Right lung (tissue), 10 donors: ENCODE data around the gene KCNJ6. TPM values are rescaled to one million over a fixed set of nuclear protein-coding genes. Genes with fewer than 3 reads are reported as not detected.
"Not testable (repeated sequence)": the region's sequence is repeated elsewhere in the genome, so short reads cannot be mapped to it uniquely, and the experiment has no call there.

Experiments
- DNase-seq, 2 donors: peaks; one replicate each; pipeline ENCODE4 v3.0.0-alpha.2; 2013
- long read RNA-seq, 8 donors: transcript quantifications; one replicate each; lab custom pipeline, GENCODE V29; 2026
- polyA plus RNA-seq, 5 donors: library from polyadenylated mRNA; unstranded; fragments of 120-200 nt; gene quantifications; one replicate each; pipeline versions ENCODE4 v1.2.1 to v1.2.3, GENCODE V29; 2013; ENCODE audit warnings: inconsistent platforms in 1 of 5, low replicate concordance in 1 of 5; ENCODE audit not compliant: insufficient read length in 5 of 5, insufficient read depth in 1 of 5

KCNJ6 gene, protein sequence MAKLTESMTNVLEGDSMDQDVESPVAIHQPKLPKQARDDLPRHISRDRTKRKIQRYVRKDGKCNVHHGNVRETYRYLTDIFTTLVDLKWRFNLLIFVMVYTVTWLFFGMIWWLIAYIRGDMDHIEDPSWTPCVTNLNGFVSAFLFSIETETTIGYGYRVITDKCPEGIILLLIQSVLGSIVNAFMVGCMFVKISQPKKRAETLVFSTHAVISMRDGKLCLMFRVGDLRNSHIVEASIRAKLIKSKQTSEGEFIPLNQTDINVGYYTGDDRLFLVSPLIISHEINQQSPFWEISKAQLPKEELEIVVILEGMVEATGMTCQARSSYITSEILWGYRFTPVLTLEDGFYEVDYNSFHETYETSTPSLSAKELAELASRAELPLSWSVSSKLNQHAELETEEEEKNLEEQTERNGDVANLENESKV
- polyA plus RNA-seq, result under 1 TPM; 0.14 to 0.32 (median 0.18) TPM
- long read RNA-seq, donor 1, result 0 reads
- long read RNA-seq, donor 2, result 0 reads
- long read RNA-seq, donor 3, result 0 reads
- long read RNA-seq, donor 4, result 0 reads
- long read RNA-seq, donor 5, result 0 reads
- long read RNA-seq, donor 6, result 0 reads
- long read RNA-seq, donor 7, result 0 reads
- long read RNA-seq, donor 8, result 0 reads

DNA sequence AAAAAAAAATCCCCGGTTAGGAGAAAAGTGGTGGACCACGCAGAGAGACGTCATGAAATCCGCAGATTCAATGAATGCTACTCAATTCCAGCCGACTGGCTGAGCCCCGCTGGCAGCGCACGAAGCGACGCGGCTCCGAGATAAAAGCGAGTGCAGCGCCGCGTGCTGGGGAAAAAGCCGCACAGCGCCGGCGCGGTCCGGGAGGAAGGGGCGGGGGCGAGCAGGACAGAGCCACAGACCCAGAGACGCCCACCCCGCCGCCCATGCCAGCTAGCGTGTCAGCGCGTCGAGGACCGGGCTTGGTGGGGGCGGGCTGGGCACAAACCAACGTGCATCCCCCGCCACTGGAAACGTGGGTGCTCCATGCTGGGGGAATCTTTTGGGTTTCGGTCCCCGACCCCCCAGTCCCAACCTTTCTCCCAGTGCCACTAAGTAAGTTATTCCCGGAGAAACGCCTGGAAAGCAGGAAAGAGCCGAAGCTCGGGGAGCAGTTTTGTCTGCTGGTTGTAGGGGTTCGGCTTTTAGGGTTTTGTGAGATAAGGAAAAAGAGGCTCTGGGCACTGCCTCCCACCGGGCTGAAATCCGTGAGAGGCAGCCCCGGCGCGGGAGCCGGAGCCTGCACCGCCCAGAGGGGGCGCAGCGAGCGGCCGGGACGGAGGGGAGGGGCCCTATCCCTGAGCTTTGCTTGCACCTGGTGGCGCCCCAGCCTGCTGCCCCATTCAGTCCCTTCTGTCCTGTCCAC is at the start of gene KCNJ6:
Gene KCNJ6 (minus strand): TSS at position 148 of the 742 bp plus-strand sequence. CDS start 75,775 bp downstream, outside the sequence.
- peak; percentile 42 to 48 for DNase-seq

DNA sequence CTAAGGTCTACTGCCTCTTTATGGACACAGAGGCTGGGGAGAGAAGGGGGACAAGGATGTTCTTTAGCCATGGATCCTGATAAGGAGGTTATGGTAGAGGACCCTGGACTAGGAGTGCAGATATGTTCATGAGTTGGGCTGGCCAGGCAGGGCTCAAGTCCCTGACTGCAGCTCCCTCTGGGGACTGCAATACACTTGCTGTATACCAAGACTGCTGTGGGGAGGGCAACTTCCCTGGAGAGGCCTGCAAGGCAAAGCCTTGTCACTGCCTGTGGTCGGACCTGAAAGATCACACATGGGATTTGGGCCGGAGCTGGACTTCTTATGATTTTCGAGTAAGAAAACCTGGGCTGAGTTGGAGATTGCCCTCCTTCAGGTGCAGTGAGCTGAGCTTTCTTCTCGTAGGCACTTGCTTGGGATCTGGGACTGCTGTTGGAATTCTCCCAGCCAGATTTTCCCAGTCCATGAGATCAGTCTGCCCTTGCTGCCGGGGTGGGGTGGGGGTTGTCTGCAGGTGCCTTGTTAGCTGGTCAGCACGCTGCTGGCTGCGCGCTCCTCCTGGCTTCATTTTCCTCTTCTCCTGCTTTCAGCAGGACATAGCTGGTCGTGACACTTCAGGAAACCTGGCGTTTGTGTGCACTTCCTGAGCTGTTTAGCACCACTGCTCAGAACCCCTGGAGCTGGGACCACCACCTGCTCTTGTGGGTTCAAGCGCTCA is 49.0 kb upstream of the KCNJ6 start:
- DNase-seq, result no peak

- no peak for DNase-seq
These were observed 42.3 kb upstream of the KCNJ6 start for GRCh38 chr21:37958537-37958936.

DNA sequence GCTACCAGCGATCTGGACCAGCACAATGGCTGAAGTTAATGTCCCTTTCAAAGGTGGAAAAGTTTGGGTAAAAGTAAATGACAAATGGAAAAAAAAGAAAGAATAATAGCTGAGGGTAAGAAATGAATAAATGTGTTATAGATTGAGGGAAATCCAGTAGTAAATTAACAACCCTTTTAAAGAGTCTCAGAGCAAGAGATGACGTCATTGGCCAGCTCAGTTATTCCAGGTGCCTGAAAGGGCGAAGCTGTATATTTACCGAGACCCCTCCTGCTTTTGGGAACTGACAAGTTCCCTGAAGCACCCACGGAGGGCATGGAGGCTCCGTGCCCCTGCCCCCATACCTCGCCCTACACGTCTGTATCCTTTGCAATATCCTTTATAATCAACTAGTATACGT is 40.5 kb upstream of the KCNJ6 start:
- no peak for DNase-seq

DNA sequence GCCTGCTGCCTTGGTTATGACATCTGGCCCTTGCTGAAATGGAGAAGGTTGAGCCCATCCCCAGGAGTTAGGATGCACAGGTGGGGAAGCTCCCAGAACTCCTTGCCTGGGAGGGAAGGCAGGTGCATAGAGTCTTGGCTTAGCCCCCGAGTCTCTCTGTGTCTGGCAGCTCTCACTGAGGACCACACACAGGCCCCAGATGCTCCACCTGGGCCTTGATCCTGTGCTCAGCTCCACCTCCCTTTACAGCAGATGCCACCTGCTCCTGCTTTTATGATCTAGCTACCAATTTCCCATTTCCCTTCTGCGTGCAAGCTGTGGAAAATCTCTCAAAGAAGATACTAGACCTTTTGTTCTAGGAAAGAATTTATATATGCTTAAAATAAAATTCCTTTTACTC is 28.8 kb upstream of the KCNJ6 start:
- DNase-seq, result no peak

DNA sequence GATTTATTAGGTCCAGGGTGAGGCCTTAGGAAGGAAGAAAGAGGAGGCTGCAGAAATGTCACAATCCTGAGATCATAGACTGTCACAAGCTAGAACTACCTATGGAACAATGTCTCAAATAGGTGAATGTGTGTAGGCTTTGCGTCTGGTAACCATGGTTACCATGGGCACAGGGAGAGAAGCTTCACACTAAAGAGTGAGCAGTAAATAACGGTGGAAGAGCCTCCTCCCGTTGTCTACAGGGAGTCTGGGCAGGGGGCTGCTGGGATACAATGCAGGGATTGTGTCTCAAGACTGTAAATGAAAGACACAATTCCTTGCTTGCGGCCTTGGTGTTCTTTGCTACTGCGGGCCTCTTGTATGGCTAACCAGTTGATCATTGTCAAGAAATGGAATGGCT is 28.2 kb upstream of the KCNJ6 start:
- no peak for DNase-seq

DNA sequence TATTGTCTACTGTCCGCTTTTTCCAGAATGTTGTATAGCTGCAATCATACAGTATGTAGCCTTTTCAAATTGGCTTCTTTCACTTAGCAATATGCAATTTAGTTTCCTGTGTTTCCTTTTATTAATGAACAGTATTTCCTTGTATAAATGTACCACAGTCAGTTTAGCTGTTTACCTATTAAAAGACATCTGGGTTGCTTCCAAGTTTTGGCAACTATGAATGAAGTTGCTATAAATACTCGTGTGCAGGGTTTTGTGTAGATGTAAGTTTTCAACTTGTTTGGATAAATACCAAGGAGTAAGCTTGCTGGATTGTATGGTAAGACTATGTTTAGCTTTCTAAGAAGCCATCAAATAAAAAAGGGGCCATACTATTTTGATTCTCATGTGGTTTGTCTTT is 24.4 kb upstream of the KCNJ6 start:
- DNase-seq, result no peak

DNA sequence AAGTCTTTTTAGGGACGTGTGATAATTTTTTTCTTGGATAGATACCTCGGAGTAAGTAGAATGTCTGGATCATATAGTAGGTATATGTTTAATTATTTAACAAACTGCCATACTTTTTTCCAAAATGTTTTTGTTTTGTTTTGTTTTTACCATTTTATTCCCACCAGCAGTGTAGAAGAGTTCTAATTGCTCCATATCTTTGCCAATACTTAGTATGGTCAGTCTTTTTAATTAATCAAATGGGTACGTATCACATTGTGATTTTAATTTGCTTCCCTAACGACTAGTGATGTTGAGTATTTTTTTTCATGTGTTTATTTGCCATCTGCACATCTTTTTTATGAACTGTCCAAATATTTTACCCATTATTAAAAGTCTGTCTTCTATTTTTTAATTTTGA is 23.6 kb upstream of the KCNJ6 start:
- DNase-seq, result no peak

DNA sequence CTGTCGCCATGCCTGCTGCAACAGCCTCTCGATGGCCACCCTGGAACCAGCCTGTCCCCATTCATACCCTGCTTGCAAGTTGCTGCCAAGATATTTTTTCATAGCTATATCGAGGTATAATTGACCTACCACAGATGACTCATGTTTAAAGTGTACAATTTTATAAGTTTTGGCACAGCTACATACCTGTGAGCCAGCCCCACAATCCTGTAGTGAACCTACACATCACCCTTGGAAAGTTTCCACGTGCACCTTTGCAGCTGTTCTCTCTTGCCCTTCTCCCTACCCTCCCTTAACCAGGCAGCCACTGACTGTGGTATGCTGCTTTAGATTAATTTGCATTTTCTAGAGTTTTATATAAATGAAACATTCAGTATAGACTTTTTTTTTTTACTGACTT is 23.0 kb upstream of the KCNJ6 start:
- DNase-seq, result no peak

DNA sequence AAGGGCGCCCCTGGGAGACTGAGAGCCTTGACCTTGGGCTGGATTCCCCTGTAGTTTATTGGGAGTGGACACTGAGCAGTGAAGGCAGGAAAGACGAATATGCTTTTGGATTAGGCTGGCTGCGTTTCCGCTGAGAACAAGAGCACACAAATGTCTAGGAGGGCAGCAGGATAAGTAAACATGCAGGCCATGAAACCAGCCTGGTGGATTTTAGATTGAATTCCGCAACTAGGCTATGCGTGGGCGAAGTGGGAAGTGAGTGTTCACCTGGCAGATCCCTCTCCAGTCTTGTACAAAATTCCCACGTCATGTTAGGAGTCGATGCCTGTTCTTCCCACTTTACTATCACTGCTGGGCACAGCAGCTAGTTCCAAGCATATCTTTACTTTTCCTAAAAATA is 21.4 kb upstream of the KCNJ6 start:
- no peak for DNase-seq

DNA sequence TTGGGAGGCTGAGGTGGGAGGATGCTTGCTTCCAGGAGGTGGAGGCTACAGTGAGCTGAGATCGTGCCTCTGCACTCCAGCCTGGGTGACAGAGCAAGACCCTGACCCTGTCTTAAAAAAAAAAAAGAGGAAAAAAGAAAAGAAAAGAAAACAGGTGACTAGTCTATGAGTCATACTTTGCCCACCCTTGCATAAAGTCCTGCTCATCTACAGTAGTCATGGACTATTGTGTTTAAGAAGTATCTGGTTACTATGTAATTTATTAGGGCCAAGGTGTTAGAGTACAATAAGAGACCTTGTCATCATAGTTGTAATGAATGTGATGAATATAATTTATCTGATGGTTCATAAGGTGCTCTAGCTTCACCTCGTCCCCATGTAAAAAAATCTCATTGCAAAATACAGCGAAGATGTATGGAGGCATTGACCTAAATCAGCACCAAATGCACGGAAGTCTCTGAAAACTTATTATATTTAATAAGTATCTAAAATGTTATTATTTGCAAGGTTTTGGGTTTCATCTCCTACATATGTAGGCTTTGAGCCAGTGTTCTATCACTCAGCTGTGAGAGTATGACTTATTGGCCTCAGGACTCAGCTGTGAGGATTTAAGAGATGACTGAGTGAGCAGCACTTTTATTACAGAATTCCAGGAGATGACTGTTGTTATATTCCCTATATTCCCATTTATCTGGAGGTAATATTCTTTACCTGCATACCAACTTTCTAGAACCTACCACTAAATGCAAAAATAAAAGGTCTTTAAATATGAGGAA is 19.9 kb upstream of the KCNJ6 start:
- DNase-seq, result no peak

DNA sequence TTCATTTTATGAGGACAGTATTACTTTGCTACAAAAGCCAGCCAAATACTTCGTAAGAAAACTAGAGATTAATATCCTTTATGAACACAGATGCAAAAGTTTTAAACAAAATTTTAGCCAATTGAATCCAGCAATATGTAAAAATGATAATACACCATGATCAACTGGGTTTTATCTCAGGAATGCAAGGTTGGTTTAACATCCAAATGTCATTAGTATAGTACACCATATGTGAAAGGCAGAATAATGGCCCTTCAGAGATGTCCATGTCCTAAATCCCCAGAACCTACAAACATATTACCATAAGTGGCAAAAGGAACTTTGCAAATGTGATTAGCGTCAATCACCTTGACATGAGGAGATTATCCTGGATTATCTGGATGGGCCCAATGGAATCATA is 16.7 kb upstream of the KCNJ6 start:
- DNase-seq, result no peak

- DNase-seq, result no peak
These were observed 11.5 kb upstream of the KCNJ6 start for GRCh38 chr21:37927711-37928110.

DNA sequence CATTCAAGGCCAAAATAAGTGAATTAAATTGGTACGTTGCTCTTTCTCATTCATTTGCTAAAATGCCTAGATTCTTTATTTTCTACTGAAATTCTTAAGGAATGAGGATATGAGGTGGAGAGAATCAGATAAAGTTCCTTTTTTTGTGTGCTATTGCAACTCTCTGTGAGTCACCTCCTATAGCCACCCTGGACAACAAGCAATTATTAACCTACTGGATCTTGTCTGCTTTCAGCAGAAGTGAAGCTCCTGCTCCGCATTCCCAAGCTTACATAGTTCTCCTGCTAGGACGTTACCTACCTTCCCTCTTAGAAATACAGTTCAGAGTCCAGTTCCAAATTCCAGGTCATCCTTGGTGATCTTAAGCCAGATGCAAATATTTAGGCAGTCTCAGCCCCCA is 4.8 kb upstream of the KCNJ6 start:
- no peak for DNase-seq

- not testable (repeated sequence) for DNase-seq
These were observed 4.0 kb upstream of the KCNJ6 start for GRCh38 chr21:37920302-37920701.

GRCh38 chr21:37917612-37918011 is 1.4 kb upstream of the KCNJ6 start:
- no peak for DNase-seq

DNA sequence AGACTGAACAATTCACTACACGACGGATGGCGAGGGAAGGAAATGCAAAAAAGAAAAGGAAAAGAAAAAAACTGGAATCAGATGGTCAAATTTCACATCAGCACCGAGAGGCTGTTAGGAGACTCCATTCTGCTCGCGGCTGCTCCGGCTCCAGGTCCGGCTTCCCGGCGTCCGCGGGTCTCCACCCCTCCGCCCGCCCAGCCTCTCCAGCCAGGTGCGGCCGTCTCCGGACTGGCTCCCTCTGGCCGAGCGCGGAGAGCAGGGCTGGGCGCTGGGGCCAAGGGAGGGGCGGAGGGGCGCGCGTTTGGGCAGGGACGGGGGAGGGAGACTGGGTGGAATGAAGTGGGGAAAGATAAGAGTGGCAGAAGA is 332 bp downstream of the KCNJ6 start:
- no peak for DNase-seq

- no peak for DNase-seq
These were observed 753 bp downstream of the KCNJ6 start for GRCh38 chr21:37915497-37915911.

GRCh38 chr21:37912616-37913015 is 3.6 kb downstream of the KCNJ6 start:
- DNase-seq, result no peak

DNA sequence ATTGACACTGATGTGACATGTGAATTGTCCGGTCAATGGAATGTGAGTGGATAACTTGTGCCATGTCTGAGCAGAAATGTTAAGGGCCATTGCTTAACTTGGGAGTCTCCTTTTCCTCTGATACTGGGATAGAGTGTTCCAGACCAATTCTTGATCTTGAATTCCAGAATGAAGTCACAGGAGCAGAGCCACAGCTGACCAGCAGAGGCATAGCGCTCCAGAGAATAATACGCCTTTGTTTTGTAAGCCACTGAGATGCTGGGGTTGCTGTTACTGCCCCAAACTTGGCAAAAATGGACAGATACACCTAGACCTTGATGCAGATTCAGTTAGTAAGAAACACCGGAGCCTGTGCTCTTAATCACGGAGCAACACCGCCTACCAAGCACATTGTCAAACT is 6.3 kb downstream of the KCNJ6 start:
- no peak for DNase-seq

GRCh38 chr21:37908691-37909090 is 7.6 kb downstream of the KCNJ6 start:
- DNase-seq, result no peak
